GM19035 (cell line): ENCODE data around the gene ATP5F1E.
"Not testable (repeated sequence)": the region's sequence is repeated elsewhere in the genome, so short reads cannot be mapped to it uniquely, and the experiment has no call there.

ENCODE experiments used
- ATAC-seq: cut with Tn5 transposase; IDR thresholded peaks from one replicate; pipeline ENCODE4 v1.9.1; 2021; ENCODE audit not compliant: unreplicated experiment

Gene ATP5F1E

DNA sequence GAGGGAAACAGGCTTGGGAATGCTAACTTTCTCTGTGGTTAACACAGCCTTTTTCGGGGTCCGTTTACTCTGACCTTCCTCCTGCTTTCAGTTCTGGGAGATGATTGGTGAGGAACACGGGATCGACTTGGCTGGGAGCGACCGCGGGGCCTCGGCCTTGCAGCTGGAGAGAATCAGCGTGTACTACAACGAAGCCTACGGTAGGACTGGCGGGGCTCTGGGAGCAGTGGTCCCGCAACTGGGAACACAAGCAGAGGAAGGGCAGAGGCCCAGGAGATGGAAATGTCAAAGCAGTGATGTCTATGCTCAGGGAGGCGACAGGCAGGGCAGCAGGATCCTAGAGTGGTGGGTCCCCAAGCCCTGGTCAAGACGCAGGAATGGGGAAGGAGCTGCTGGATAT lies 9.4 kb downstream of the ATP5F1E start:
- ATAC-seq, result no peak

DNA sequence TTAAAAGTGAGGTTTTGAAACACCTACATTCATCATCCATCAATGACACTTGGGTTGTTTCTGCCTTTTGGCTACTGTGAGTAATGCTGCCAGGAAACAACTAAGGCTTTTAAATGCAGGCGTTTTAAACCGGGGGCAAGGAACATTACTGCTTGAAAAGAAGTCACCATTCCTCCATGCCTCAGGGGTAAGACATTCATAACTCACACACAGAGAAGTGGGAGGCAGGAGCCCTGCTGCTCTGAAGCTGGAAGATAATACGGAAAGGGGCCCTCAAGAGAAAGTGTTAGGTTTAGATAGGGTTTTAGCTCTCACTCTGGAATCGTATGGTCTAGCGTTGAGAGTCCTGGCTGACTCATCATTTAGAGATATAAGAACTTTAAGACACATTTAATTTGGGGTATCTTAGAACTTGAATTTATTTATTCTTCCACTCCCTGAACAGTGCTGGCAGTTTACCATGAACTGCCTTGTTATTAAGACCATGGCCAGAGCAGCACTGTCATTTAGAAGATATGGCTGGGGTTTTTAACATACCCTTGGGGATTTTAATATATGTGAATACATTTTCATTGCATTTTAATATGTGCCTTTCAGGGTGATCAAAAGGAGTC lies 11.1 kb downstream of the ATP5F1E start:
- no peak for ATAC-seq

DNA sequence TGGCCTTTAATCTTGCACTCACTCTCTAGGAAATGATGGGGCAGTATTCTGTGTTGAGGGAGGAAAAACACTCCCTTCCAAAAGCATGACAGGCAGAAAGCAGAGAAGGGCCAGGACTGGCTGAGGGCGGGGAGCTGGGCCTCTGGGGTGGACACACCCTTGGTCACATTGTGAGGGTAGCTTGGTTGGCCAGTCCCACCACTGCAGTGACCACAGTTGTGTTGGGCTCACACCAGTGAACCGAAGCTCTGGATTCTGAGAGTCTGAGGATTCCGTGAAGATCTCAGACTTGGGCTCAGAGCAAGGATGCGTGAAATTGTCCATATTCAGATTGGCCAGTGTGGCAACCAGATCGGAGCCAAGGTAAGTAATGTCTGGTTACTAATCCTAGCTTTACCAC lies 12.9 kb downstream of the ATP5F1E start, which contains the start of gene TUBB1:
Gene TUBB1 (plus strand): TSS at position 213 of the 400 bp plus-strand sequence. CDS start 94 bp downstream, at position 307.
- no peak for ATAC-seq

- no peak for ATAC-seq
Measured at GRCh38 chr20:59018817-59019216, 13.3 kb downstream of the ATP5F1E start.

DNA sequence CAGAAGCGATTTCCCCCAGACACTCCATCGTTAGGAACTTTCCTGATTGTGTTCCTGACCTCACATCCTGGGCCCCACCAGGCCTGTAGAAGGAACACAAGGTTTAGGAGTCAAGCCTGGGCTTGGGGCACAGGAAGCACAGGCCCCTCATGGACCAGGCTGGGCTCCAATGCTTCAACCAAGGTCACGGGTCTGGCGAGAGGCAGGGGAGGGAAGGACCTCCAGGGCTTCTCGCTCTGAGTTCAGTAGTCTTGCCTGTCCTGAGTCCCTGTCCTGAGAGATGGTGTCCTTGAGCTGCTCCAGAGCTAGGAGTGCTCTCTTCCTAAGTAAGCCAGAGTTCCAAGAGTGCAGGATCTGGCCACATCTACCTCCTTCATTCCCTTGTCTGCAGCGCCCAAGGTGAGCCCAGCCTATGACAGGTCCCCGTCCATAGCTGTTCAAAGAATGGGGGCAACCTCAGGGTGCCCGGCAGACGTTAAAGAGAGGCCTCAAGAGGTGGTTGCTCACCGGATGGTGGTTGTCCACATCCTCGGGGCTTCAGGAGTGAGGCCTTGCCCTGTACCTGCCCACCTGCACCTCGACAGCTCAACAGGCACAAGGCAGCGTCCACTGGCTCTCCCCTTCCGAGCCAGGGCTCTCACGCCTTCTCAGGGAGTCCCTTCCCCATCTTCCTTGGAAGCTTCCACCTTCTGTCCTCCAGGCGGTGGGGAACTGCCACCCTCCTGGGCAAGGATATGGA lies 14.5 kb downstream of the ATP5F1E start:
- no peak for ATAC-seq

GRCh38 chr20:59016795-59017492 lies 15.2 kb downstream of the ATP5F1E start:
- no peak for ATAC-seq

- no peak for ATAC-seq
Measured at GRCh38 chr20:59015812-59016711, 16.1 kb downstream of the ATP5F1E start.

DNA sequence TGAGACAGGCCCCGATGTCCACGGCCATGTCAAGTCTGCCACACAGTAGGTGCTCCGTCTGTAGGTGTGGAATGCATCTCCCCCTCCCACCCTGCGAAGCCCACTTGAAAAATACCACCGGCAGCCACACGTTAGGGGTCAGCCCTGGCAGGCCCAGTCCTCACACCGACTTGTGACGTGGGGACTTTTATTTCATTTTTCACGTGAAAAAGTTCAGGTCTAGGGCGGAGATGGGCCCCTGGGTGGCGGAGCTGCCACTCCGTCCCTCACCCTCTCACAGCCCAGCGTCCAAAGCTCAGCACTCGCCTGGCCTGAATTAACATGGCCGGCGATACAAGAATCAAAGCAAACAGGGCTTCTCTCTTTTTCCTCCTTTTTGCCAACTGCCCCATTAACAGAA lies 16.7 kb downstream of the ATP5F1E start:
- ATAC-seq, result no peak

- no peak for ATAC-seq
Measured at GRCh38 chr20:59014680-59015389, 17.3 kb downstream of the ATP5F1E start.

GRCh38 chr20:59013959-59014608 lies 18.1 kb downstream of the ATP5F1E start:
- no peak for ATAC-seq

DNA sequence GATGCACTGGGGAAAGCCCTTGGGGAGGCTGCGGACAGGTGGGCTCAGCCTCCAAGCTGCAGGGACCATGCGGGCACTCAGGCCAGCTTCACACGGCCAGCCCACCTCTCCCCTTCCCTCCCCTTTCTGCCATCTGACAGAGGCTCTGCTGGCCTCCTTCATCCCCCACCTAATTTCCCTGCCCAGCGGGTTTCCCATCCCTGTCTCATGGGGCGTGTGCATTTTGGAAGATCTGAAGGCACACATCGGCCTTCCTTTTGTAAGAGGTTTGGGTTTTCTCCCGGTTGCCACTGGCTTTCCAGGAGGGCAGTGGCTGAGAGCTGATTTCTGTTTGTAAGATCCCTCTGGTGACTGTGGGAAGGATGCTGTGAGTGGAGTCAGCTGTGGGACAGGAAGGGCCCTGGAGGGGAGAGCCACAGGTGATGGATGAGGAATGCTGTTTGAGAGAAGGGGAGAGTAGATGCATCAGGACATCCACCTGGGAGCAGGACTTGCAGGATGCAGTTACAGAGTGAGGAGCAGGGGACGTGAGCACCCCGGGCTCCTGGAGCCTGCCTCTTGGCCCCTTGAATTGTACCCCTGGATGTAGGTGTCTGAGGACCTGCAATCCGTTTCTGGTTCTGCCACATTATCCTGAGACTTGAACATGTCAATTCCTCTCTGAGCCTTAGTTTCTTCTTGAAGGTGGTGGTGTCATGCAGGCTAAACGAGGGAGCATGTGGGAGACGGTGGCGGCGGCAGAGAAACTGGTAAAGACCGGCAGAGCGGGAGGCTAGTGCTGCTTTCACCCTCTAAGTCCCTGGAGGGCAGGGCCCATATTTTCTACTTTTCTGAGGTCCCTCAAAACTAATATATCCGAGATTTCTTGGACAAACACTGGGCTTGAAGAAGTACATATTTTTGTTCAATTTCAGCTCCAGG lies 18.8 kb downstream of the ATP5F1E start:
- no peak for ATAC-seq

DNA sequence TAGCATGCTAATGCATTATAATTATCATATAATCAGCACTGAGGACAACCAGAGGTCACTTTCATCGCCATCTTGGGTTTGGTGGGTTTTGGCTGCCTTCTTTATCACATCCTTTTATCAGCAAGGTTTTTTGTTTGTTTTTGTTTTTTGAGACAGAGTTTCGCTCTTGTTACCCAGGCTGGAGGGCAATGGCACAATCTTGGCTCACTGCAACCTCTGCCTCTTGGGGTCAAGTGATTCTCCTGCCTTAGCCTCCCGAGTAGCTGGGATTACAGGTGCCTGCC lies 20.3 kb downstream of the ATP5F1E start:
- not testable (repeated sequence) for ATAC-seq

DNA sequence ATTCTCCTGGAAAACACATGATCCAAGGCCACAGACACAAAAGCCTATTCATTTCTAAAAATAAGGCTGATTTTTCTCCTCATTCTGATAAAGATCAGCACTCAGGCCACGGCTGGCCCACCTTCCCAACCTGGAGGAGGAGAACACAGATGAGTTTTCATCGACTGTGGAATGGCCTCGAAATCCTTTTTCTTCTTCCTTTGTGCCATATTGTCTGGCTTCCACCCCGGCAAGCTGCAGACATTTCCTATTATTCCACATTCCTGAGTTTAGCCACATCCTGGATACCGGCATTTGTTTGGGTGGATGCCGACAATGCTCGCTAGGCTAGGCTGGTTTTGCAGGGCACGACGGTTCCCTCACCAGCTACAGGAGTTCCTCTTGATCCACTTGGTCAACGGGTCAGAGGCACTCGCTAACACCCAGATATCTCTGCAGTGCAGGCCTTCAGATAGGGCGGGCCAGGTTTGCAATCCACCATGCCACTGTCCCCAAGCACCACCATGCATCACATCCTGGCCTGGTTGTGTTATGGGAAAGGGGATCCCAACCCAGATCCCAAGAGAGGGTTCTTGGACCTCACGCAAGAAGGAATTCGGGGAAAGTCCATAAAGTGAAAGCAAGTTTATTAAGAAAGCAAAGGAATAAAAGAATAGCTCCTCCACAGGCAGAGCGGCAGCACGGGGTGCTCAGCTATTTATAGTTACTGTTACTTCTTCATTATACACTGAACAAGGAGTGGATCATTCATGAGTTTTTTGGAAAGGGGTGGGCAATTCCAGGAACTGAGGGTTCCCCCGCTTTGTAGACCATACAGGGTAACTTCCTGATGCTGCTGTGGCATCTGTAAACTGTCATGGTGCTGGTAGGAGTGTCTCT lies 20.9 kb downstream of the ATP5F1E start:
- ATAC-seq, result no peak

GRCh38 chr20:59010321-59010994 lies 21.7 kb downstream of the ATP5F1E start:
- ATAC-seq, result no peak

- ATAC-seq, result no peak
Measured at GRCh38 chr20:59008715-59009336, 23.3 kb downstream of the ATP5F1E start.

DNA sequence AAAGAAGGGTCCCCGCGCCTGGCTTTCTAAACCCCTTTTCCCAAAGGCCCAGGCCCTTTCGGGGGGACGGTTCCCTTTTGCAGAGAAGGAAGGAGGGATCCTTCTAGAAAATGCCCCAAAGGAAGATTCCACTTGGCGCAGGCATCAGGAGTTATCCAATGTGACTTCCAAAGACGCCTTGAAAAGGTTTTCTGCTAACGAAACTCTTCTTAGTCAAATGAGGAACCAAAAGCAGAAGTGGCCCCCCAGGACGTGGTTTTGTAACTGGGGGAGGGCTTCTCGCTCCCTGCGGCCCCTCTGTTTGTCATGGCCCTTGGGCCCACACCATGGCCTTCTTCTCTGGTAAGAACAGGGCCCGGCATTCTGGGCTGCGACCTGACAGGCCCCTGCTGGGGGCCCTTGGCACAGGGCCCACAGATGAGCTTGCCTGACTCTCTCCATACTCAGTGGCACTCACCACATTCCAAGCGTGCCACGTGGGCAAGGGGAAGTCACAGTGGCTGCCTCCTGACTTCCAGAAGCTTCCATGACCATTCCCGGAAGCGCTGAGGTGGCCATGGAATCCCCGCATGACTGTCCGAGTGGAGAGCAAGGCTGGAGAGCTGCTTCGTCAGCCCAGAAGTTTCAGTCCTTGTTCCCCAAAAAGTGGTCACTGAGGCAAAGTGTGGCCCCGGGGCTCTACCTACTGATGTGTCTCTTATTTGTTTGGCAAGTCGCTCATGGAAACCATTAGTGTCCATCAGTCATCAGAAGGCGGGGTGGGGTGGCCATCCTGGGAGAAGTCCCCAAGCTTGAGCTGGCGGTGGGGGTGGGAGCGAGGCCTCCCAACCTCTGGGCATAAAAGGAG lies 24.2 kb downstream of the ATP5F1E start:
- peak; percentile 40 for ATAC-seq
